CMK (cell line): ENCODE measurements around the gene ACYP1.
A peak's percentile ranks its signal among the peaks of the same experiment; 100 is the strongest.
"Not testable (repeated sequence)": the region's sequence is repeated elsewhere in the genome, so short reads cannot be mapped to it uniquely, and the experiment has no call there.

Source experiments
- DNase-seq: peaks from one replicate; pipeline ENCODE4 v3.0.0-alpha.2; 2010; ENCODE audit warnings: low read depth

ACYP1 gene

DNA sequence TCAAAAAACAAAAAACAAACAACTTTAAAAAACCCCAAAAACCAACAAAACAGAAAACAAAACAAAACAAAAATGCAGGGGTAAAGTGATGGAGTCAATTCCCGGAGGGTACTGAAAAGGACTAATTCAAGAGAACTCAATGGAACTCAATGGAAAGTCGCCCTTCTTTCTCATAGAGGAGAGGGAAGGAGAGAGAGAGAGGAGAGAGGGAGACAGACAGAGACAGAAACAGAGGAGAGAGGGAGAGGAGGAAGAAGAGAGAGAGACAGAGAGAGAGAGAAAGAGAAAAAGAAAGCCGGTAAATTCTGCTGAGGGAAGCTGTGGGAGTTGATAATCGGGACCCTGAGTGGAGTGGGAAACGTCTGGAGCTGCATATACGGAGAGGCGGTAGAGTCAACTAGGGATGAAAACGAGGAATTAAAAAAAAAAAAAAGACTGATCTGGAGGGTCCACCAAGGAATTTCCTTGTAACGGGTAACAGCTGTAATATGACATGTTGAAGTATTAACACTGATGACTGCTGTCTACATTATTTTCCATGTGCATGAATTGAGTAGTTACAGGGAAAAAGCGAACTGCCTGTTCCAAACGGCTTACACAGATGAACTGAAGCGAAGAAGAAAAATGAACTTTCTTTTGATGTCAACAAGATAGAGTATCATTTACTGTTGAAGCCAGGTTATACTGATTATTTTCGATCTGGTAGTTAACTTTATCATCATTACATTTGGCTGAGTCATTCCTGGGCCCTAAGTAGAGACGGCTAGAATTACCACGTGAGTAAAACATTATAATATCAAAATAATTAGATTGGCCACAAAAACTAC is 4.7 kb upstream of the ACYP1 start:
- DNase-seq, result no peak

GRCh38 chr14:75067765-75068164 is 3.9 kb upstream of the ACYP1 start:
- DNase-seq, result not testable (repeated sequence)

DNA sequence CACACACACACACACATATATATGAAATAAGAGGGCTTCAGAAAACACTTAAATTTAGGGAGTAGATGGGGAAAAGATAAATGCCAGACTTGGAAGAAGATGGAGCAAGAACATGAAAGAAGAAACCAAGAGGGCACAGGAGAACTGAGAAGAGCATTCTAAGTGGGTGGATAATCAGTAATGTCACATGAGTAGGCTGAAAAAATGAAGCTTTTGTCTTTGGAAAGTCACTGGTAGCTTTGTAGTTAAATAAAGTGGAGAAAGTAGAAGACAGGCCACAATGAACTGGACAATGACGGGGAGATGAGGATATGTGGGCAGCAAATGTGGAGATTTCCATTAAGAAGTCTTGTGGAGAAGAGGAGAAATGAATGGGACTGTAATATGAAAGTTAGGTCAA is 3.4 kb upstream of the ACYP1 start:
- DNase-seq, result no peak

DNA sequence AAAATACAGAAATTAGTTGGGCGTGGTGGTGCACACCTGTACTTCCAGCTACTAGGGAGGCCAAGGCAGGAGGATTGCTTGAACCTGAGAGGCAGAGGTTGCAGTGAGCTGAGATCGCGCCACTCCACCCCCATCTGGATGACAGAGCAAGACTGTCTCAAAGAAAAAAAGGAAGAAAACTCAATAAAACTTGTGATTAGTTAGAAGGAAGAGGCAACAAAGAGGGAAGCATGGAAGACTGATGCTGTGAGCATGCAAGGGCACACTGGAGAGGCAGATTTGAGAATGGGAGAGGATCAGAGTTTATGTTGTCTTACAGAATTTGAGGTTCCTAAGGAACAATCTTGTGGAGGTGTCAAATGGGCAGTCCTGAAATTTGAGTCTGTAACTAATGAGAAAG is 2.9 kb upstream of the ACYP1 start:
- no peak for DNase-seq

DNA sequence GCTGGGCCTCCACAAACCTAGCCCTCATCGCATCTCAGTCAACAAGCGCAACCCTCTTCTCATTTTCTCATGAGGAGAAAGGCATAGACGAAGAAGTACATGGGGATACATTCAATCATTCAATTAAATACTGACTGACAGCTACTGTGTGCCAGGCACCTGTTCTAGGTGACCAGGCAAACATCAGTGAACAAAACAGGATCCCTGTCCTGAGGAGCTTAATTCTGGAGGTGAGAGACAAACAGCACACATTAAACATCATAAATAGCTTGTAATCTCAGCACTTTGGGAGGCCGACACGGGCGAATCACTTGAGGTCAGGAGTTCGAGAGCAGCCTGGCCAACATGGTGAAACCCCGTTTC is 362 bp upstream of the ACYP1 start:
- DNase-seq, result no peak

- no peak for DNase-seq
Measured at GRCh38 chr14:75063013-75063412, 811 bp downstream of the ACYP1 start.

GRCh38 chr14:75060420-75060819 is 3.4 kb downstream of the ACYP1 start:
- DNase-seq, result no peak

DNA sequence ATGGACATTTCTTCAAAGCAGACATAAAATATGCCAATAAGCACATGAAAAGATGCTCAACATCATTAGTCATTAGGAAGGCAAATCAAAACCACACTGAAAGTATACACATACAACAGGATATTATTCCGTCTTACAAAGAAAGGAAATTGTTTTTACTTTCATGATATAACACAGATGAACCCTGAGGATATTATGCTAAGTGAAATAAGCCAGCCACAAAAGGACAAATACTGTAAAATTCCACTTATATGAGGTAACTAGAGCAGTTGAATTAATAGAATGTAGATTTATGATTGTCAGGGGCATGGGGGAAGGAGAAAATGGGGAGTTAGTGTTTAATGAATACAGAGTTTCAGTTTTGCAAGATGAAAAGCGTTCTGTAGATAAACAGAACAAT is 4.2 kb downstream of the ACYP1 start:
- no peak for DNase-seq

DNA sequence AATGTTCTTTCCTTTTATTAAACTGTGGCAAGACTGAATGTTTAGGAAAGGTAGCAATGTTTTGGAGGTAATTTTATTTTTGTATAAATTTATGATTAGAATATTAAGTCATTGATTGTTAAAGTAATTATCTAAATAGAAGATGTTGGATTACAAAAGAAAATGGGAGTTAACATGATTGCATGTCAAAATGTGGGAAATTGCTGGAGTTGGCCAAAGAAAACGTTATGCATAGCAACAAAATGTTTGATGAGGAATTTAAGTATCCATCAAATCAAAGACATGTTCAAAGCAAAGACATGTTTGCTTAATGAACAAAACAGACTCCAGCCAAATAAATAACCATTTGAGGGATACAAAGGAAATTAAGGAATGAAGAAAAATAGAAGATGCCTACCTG is 9.4 kb downstream of the ACYP1 start:
- no peak for DNase-seq

DNA sequence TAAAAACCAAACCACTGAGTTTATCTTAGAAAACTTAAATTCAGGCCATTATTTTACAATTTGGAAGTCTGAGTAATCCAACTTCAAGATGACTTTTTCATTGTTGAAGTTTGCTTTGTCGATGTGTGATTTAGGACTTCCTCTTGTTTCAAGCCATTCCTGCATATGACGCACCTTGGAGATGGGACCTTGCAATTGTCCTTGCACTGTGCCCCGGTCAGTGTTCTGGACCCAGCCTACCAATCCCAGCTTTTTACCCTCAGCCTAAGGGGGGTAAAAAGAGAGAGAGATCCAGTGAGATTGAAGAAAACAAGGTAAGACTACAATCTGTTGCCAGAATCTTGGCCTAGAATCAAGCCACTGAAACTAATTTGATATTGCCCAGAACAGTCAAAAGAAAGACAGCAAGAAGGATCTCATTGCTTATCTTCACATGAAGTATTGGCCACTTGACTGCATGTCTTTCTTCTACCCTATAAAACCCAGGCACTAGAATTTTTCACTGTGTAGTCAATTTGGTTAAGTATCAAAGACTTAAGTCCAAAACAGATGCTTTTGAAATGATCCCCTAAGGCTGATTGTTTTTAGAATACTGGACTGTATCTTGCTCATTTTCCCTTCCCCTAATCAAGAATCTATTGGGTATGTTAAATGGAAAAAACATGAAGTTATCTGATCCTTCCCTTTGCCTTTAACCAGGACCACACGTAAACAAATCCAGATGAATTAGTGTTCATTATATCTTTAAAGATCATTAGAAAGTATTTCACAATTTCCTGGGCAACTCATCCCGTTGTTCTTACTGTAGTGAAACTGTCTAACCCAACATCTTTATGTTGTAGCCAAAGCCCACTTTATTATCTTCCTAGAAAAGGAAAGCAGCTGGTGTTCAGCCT is 10.2 kb downstream of the ACYP1 start:
- no peak for DNase-seq

- DNase-seq, result no peak
Measured at GRCh38 chr14:75051556-75051899, 12.3 kb downstream of the ACYP1 start.

- peak; percentile 55 for DNase-seq
Measured at GRCh38 chr14:75050852-75051555, 12.8 kb downstream of the ACYP1 start, which contains the start of gene MLH3. Gene MLH3, minus strand, starts transcription at chr14:75051467. Its CDS starts 1,812 bp downstream, at chr14:75049655.

GRCh38 chr14:75049731-75050201 is 14.1 kb downstream of the ACYP1 start:
- DNase-seq, result no peak

- DNase-seq, result no peak
Measured at GRCh38 chr14:75049136-75049535, 14.7 kb downstream of the ACYP1 start.

DNA sequence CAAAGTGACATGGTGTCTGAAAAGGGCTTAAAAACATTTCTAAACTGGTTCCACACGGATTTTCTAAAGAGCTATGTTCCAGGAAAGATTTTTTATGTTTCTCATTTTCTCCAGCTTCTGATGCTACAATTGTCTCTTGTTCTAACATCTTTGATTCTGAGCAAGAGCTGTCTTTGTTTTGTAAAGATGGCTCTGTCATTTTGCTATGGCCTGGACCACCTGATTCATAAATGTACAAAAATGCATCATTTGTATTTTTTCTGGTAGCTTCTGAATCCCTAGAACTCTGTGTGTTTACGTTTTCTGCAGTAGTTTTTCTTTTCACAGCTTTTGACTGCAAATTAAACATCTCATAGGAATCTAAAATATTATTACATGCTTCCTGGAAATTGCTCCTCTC is 15.7 kb downstream of the ACYP1 start:
- DNase-seq, result no peak

- DNase-seq, result no peak
Measured at GRCh38 chr14:75047506-75047905, 16.3 kb downstream of the ACYP1 start.

DNA sequence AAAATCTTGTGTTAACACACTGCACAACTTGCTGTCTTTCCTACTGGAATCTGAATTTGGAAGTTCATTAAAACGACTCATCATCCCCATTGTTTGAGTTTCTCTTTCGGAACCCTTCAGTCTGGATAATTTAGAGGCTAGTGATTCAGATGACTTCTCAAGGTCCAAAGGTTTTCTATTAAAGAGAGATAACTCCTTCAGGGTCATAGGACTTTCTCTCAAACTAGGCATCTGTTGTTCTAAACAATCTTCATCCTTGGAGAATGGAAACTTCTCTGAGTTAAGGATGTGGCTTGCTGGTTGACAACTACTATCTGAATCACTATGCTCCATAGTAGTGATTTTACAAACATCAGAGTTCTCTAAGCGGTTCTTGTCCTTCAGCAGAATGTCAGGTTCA is 16.9 kb downstream of the ACYP1 start:
- no peak for DNase-seq

DNA sequence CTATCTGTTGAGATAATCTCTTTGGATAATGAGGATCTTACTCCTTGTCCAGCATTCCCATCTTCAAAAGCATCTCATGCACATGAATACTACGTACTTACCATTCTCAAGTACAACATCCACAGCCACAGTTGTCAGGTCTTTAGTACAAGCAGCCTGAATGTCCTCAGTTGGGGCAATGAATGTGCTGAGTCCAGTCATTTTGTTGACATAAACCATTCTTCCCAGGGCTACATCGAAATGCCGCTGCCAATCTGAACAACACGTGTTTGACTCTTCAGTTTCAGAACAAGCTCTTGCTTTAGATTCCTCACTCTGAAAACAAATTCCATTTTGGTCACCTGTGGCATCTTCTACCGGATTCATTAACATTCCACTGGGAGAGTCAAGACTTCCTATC is 17.5 kb downstream of the ACYP1 start:
- no peak for DNase-seq

- DNase-seq, result no peak
Measured at GRCh38 chr14:75044752-75045151, 19.1 kb downstream of the ACYP1 start.

- no peak for DNase-seq
Measured at GRCh38 chr14:75044322-75044721, 19.5 kb downstream of the ACYP1 start.

GRCh38 chr14:75042035-75042434 is 21.8 kb downstream of the ACYP1 start:
- DNase-seq, result no peak

DNA sequence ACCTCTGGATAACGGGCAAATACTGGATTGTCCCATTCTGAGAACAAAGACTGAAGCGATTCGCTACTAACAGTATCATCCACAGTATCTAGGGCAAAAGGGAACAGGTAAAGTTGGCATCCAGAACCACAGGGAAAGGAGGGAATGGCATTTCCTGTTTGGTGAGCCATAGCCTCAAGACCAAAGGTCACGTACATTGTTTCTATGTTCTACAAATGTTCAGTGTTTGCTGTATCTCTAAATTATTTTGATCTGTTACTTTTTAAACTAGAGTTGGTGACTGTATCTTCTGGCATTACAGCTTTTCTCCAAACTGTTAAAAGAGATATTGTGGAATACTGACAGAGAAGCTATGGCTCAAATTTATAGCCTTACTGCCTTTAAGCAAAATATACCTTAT is 22.2 kb downstream of the ACYP1 start:
- no peak for DNase-seq

- DNase-seq, result no peak
Measured at GRCh38 chr14:75040959-75041358, 22.9 kb downstream of the ACYP1 start.
